DND-41 (cell line): ENCODE data around the gene BBS9.

ENCODE experiments used
- CTCF ChIP-seq: IDR thresholded peaks from 2 replicates; pipeline ENCODE4 v1.5.1; 2012; ENCODE audit warnings: borderline replicate concordance, low read length, moderate library complexity, mild to moderate bottlenecking; ENCODE audit not compliant: poor library complexity, severe bottlenecking; ENCODE audit errors: extremely low read depth
- EZH2 ChIP-seq: IDR thresholded peaks from 3 replicates; pipeline ENCODE4 v1.6.1; 2012; ENCODE audit warnings: borderline replicate concordance, low read depth, mild to moderate bottlenecking, moderate library complexity, low read length, inconsistent platforms; ENCODE audit not compliant: severe bottlenecking

- TF ChIP-seq CTCF (no peak), EZH2 (no peak)
Observed at GRCh38 chr7:33326485-33326848, 197.1 kb downstream of the BBS9 start.
